ENCODE results near the gene ZNF76. TPM values are rescaled to one million over a fixed set of nuclear protein-coding genes. Genes with fewer than 3 reads are reported as not detected.

Gene ZNF76
- total RNA-seq, 2 experiments from 2014 or later = 31.0 to 59.5 TPM

DNA sequence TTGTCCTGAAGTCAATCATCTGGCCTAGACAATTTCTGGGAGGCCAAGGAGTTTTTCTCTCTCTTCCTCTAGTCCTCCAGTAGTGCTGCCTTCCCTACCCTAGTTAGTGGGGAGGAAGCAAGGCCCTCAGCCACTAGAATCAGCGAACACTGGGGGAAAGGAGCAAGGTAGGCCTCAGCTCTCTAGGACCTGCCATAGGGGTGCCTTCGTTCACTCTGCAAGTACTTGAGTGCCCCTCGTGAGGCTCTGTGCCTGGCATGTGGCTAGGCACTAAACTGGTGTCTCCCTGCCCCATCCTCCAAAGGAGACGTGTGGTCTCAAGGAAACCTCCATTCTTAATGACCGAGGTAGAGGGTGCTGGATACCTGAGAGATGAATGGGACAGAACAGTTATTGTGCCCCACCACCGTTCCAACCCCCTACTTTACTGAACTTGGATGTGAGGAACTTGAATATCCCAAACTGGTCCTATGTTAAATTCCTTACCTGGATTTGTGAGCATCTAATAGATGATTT is 39.1 kb downstream of the ZNF76 start:
- TF ChIP-seq EZH2phosphoT487 (IDR thresholded peaks at IDR 0.05; ENCODE audit: borderline replicate concordance, low read depth, low read length) = no peak
- TF ChIP-seq, protein P1, sequence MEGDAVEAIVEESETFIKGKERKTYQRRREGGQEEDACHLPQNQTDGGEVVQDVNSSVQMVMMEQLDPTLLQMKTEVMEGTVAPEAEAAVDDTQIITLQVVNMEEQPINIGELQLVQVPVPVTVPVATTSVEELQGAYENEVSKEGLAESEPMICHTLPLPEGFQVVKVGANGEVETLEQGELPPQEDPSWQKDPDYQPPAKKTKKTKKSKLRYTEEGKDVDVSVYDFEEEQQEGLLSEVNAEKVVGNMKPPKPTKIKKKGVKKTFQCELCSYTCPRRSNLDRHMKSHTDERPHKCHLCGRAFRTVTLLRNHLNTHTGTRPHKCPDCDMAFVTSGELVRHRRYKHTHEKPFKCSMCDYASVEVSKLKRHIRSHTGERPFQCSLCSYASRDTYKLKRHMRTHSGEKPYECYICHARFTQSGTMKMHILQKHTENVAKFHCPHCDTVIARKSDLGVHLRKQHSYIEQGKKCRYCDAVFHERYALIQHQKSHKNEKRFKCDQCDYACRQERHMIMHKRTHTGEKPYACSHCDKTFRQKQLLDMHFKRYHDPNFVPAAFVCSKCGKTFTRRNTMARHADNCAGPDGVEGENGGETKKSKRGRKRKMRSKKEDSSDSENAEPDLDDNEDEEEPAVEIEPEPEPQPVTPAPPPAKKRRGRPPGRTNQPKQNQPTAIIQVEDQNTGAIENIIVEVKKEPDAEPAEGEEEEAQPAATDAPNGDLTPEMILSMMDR (conservative IDR thresholded peaks at IDR 0.05; ENCODE audit: low read length) = no peak
- POLR2A ChIA-PET = interaction anchor here (0.6 to 1.2 kb wide), 3 partner anchors 12 to 153 kb away, joined by 3 to 5 read pairs (median 4); partner anchors contain the start of gene FANCE
- Histone ChIP-seq H3K9me2 (ENCODE audit: insufficient read depth, low read length) (no peaks in the 10 kb centered on the region), H3K4me2 (ENCODE audit: low read length) (peak overlapping the region; percentile 98), H3K36me3 (ENCODE audit: insufficient read depth, low read length) (peaks cover 40% of the 10 kb centered on the region; the same call in 1 of the 2 replicates), H3K9me3 (ENCODE audit: low read length) (no peaks in the 10 kb centered on the region), H3K4me1 (ENCODE audit: insufficient read depth, low read length, poor library complexity, severe bottlenecking) (peaks cover 68% of the 10 kb centered on the region), H3K79me2 (ENCODE audit: insufficient read depth, low read depth, low read length) (peaks cover 41% of the 10 kb centered on the region; the same call in 1 of the 2 replicates), H3K27ac (ENCODE audit: low read depth, low read length, poor library complexity, severe bottlenecking) (peak overlapping the region; percentile 82), H3K4me3 (ENCODE audit: low read depth, low read length, poor library complexity, severe bottlenecking) (peak overlapping the region; percentile 94), H2AFZ (ENCODE audit: low read length) (no peak overlapping the region; the same call in 1 of the 2 replicates), H4K20me1 (ENCODE audit: insufficient read depth, low read length) (no peaks in the 10 kb centered on the region)
- CTCF ChIA-PET (ENCODE audit: unreplicated experiment) = interaction anchor here (1.1 to 2.9 kb wide), 2 partner anchors 13 to 29 kb away, joined by 5 to 19 read pairs; no protein-coding TSS in a partner anchor
- peak; percentile 44 for DNase-seq (ENCODE audit: low spot score)
- intact Hi-C loops (cut with micrococcal nuclease; ENCODE audit: unreplicated experiment) = no loop called here
- no TSS peak for BruUV-seq (replicated peaks)

DNA sequence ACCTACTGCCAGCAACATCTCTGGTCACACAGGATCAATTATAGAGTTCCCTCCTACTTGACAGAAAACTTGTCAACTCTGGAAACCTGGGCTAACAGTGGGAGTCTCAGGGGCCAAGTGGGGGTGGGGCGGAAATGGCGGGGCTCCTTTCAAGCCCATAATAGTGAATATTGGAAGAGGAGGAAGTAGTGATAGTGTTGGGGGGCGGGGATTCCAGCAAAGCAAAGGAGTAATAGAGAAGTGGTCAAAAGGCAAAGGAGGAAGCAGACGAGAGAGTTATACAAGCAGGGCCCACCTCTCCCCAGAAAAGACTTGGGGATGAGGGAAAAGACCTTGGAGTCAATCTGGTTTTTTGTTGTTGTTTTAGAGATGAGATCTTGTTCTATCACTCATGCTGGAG is 40.1 kb downstream of the ZNF76 start:
- Histone ChIP-seq H3K79me2 (ENCODE audit: insufficient read depth, low read depth, low read length) (peaks cover 41% of the 10 kb centered on the region; the same call in 1 of the 2 replicates), H3K9me2 (ENCODE audit: insufficient read depth, low read length) (no peaks in the 10 kb centered on the region), H3K4me1 (ENCODE audit: insufficient read depth, low read length, poor library complexity, severe bottlenecking) (peaks cover 70% of the 10 kb centered on the region), H3K4me2 (ENCODE audit: low read length) (peak overlapping the region; percentile 98), H4K20me1 (ENCODE audit: insufficient read depth, low read length) (no peaks in the 10 kb centered on the region), H2AFZ (ENCODE audit: low read length) (no peak overlapping the region), H3K9me3 (ENCODE audit: low read length) (no peaks in the 10 kb centered on the region), H3K4me3 (ENCODE audit: low read depth, low read length, poor library complexity, severe bottlenecking) (peak overlapping the region; percentile 94), H3K27ac (ENCODE audit: low read depth, low read length, poor library complexity, severe bottlenecking) (peak overlapping the region; percentile 82), H3K36me3 (ENCODE audit: insufficient read depth, low read length) (peaks cover 40% of the 10 kb centered on the region; the same call in 1 of the 2 replicates)
- intact Hi-C loops (cut with micrococcal nuclease; ENCODE audit: unreplicated experiment) = no loop called here
- ChIA-PET CTCF (ENCODE audit: unreplicated experiment) (interaction anchor here (0.6 kb wide), 1 partner anchor 43 kb away, joined by 3 read pairs; no protein-coding TSS in a partner anchor), POLR2A (interaction anchor here (0.7 to 2.1 kb wide), 2 partner anchors 24 to 35 kb away, joined by 3 to 5 read pairs; no protein-coding TSS in a partner anchor)
- TF ChIP-seq, protein P1 (conservative IDR thresholded peaks at IDR 0.05; ENCODE audit: low read length) = no peak
- no peak for TF ChIP-seq EZH2phosphoT487 (IDR thresholded peaks at IDR 0.05; ENCODE audit: borderline replicate concordance, low read depth, low read length)
- BruUV-seq (replicated peaks) = no TSS peak
- DNase-seq (ENCODE audit: low spot score) = peak; percentile 54

DNA sequence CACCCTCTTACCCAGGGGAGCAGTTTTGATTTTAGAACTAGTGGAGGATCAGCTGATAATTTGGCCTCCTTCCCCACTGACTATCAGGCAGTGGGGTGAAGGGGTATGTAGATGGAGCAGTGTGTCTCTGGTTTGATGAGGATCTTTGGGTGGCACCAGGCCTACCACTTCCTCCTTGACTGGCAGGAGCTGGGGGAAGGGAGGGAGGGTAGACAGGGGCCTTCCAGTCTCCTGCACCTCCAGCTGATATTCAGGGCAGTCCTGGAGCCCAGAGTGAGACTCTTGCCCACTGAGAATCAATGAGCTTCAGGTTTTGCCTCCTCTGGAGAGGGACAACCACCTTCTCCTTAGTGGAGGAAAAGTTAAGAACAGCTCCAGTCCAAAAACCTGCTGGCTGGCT is 41.3 kb downstream of the ZNF76 start:
- Histone ChIP-seq H3K9me2 (ENCODE audit: insufficient read depth, low read length) (no peaks in the 10 kb centered on the region), H4K20me1 (ENCODE audit: insufficient read depth, low read length) (no peaks in the 10 kb centered on the region), H3K4me2 (ENCODE audit: low read length) (peak overlapping the region; percentile 98), H3K79me2 (ENCODE audit: insufficient read depth, low read depth, low read length) (peaks cover 41% of the 10 kb centered on the region; the same call in 1 of the 2 replicates), H3K4me3 (ENCODE audit: low read depth, low read length, poor library complexity, severe bottlenecking) (peak overlapping the region; percentile 94), H3K9me3 (ENCODE audit: low read length) (no peaks in the 10 kb centered on the region), H3K36me3 (ENCODE audit: insufficient read depth, low read length) (peaks cover 29% of the 10 kb centered on the region; the same call in 1 of the 2 replicates), H3K4me1 (ENCODE audit: insufficient read depth, low read length, poor library complexity, severe bottlenecking) (peaks cover 70% of the 10 kb centered on the region), H2AFZ (ENCODE audit: low read length) (no peak overlapping the region), H3K27ac (ENCODE audit: low read depth, low read length, poor library complexity, severe bottlenecking) (peak overlapping the region; percentile 36)
- ChIA-PET POLR2A (interaction anchor here (0.7 to 2.1 kb wide), 5 partner anchors 23 to 167 kb away, joined by 3 to 5 read pairs (median 3); partner anchors contain the start of gene RPL10A), CTCF (ENCODE audit: unreplicated experiment) (interaction anchor here (1.3 kb wide), 1 partner anchor 27 kb away, joined by 4 read pairs; no protein-coding TSS in a partner anchor)
- no TSS peak for BruUV-seq (replicated peaks)
- TF ChIP-seq, protein P1 (conservative IDR thresholded peaks at IDR 0.05; ENCODE audit: low read length) = no peak
- TF ChIP-seq EZH2phosphoT487 (IDR thresholded peaks at IDR 0.05; ENCODE audit: borderline replicate concordance, low read depth, low read length) = no peak
- DNase-seq (ENCODE audit: low spot score) = no peak
- intact Hi-C loops (cut with micrococcal nuclease; ENCODE audit: unreplicated experiment) = no loop called here

Data from OCI-LY7 (cell line).